Measurements from ENCODE around the gene IQCM. TPM values are rescaled to one million over a fixed set of nuclear protein-coding genes. Genes with fewer than 3 reads are reported as not detected.

Gene IQCM
- total RNA-seq, 1 experiment from 2014 or later = not detected

DNA sequence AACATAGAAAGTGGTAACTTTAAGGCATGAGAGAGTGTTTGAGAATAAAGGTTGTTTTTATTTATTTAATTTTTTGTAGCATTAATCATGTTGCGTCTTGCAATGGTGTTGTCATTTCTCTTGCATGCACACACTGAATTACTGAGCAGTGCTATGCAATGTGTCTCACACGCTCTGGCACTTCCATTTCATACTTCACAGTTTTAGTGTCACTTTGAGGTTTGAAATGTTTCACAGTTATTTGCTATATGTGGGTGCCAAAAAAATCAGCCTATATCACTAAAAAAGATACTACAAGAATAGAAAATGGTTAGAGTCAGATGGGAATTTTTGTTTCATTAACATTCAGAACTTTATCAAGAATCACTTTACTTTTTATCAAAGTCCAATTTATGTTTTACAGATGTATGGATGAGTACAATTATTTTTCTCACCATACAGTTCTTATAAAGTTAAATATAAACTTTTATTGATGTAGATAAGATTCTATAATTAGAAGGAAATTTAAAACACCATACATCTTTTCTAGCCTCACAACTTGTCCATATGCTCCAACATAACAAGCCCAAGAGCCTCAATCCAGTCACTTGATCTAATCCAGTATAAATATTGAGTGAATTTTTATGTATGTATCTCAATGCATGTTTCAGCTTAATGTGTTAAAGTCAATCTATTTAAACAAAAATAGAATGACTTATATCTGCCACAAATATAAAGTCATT is 114.0 kb downstream of the IQCM start:
- ATAC-seq (no peak), DNase-seq (ENCODE audit: low read depth, low spot score) (no peak)
- CTCF ChIA-PET = no interaction called here
- in situ Hi-C loops (cut with HindIII; ENCODE audit: low pct_unique_long_range_greater_than_20kb, low sequenced_read_pairs) (no loop called here), intact Hi-C loops (cut with micrococcal nuclease; ENCODE audit: unreplicated experiment) (no loop called here)
- Histone ChIP-seq H3K27ac (ENCODE audit: low read length) (no peak overlapping the region), H3K27me3 (ENCODE audit: control insufficient read depth, insufficient read depth, low read length) (no peaks in the 10 kb centered on the region), H3K4me1 (ENCODE audit: control insufficient read depth, insufficient read depth, low read length) (no peaks in the 10 kb centered on the region), H3K36me3 (ENCODE audit: control insufficient read depth, insufficient read depth, low read length) (no peaks in the 10 kb centered on the region), H3K4me3 (ENCODE audit: low read depth in 2 of 2, low read length in 2 of 2) (no peak overlapping the region), H3K9me3 (ENCODE audit: control insufficient read depth, insufficient read depth, low read depth, low read length) (no peaks in the 10 kb centered on the region)
- TF ChIP-seq, protein P1, sequence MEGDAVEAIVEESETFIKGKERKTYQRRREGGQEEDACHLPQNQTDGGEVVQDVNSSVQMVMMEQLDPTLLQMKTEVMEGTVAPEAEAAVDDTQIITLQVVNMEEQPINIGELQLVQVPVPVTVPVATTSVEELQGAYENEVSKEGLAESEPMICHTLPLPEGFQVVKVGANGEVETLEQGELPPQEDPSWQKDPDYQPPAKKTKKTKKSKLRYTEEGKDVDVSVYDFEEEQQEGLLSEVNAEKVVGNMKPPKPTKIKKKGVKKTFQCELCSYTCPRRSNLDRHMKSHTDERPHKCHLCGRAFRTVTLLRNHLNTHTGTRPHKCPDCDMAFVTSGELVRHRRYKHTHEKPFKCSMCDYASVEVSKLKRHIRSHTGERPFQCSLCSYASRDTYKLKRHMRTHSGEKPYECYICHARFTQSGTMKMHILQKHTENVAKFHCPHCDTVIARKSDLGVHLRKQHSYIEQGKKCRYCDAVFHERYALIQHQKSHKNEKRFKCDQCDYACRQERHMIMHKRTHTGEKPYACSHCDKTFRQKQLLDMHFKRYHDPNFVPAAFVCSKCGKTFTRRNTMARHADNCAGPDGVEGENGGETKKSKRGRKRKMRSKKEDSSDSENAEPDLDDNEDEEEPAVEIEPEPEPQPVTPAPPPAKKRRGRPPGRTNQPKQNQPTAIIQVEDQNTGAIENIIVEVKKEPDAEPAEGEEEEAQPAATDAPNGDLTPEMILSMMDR (IDR thresholded peaks at IDR 0.05) = no peak
- TF ChIP-seq POLR2AphosphoS5 (IDR thresholded peaks at IDR 0.05; ENCODE audit: low read depth, low read length) (no peak), SIN3A (IDR thresholded peaks at IDR 0.05; ENCODE audit: borderline replicate concordance, insufficient read depth, low read depth, low read length) (no peak), TCF7L2 (IDR thresholded peaks at IDR 0.05; ENCODE audit: low read depth, low read length) (no peak)
- TF ChIP-seq, protein P2, sequence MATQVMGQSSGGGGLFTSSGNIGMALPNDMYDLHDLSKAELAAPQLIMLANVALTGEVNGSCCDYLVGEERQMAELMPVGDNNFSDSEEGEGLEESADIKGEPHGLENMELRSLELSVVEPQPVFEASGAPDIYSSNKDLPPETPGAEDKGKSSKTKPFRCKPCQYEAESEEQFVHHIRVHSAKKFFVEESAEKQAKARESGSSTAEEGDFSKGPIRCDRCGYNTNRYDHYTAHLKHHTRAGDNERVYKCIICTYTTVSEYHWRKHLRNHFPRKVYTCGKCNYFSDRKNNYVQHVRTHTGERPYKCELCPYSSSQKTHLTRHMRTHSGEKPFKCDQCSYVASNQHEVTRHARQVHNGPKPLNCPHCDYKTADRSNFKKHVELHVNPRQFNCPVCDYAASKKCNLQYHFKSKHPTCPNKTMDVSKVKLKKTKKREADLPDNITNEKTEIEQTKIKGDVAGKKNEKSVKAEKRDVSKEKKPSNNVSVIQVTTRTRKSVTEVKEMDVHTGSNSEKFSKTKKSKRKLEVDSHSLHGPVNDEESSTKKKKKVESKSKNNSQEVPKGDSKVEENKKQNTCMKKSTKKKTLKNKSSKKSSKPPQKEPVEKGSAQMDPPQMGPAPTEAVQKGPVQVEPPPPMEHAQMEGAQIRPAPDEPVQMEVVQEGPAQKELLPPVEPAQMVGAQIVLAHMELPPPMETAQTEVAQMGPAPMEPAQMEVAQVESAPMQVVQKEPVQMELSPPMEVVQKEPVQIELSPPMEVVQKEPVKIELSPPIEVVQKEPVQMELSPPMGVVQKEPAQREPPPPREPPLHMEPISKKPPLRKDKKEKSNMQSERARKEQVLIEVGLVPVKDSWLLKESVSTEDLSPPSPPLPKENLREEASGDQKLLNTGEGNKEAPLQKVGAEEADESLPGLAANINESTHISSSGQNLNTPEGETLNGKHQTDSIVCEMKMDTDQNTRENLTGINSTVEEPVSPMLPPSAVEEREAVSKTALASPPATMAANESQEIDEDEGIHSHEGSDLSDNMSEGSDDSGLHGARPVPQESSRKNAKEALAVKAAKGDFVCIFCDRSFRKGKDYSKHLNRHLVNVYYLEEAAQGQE (IDR thresholded peaks at IDR 0.05; ENCODE audit: insufficient read depth in 1 of 2, low read depth in 2 of 2, low read length in 1 of 2) = no peak
- POLR2A ChIA-PET = no interaction called here
- no TSS peak for BruUV-seq (replicated peaks)

DNA sequence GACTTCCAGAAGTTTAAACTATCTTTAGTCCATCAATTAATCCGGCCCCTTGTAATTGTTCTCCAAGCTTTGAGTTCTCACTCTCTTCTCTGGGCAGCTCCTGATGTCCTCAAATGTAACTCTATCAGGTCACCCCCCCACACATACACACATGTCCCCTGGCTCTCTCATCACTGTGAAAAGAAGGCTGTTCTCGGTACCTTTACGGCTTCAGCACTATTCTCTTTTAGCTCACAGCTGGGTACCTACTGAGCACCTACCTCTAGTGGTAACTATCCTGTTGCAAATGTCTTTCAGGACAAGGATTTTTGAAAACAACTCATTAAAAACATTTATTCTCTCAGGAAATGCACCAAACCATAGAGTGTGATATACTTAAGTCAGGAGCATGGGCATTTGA is 115.4 kb downstream of the IQCM start:
- Histone ChIP-seq H3K4me1 (ENCODE audit: control insufficient read depth, insufficient read depth, low read length) (no peaks in the 10 kb centered on the region), H3K27ac (ENCODE audit: low read length) (no peak overlapping the region), H3K9me3 (ENCODE audit: control insufficient read depth, insufficient read depth, low read depth, low read length) (no peaks in the 10 kb centered on the region), H3K4me3 (ENCODE audit: low read depth in 2 of 2, low read length in 2 of 2) (no peak overlapping the region), H3K27me3 (ENCODE audit: control insufficient read depth, insufficient read depth, low read length) (no peaks in the 10 kb centered on the region), H3K36me3 (ENCODE audit: control insufficient read depth, insufficient read depth, low read length) (no peaks in the 10 kb centered on the region)
- BruUV-seq (replicated peaks) = no TSS peak
- POLR2A ChIA-PET = no interaction called here
- CTCF ChIA-PET = no interaction called here
- DNase-seq (ENCODE audit: low read depth, low spot score) = no peak
- intact Hi-C loops (cut with micrococcal nuclease; ENCODE audit: unreplicated experiment) (no loop called here), in situ Hi-C loops (cut with HindIII; ENCODE audit: low pct_unique_long_range_greater_than_20kb, low sequenced_read_pairs) (no loop called here)
- no peak for ATAC-seq
- TF ChIP-seq POLR2AphosphoS5 (IDR thresholded peaks at IDR 0.05; ENCODE audit: low read depth, low read length) (no peak), SIN3A (IDR thresholded peaks at IDR 0.05; ENCODE audit: borderline replicate concordance, insufficient read depth, low read depth, low read length) (no peak), TCF7L2 (IDR thresholded peaks at IDR 0.05; ENCODE audit: low read depth, low read length) (no peak)
- TF ChIP-seq, protein P1 (IDR thresholded peaks at IDR 0.05) = no peak
- TF ChIP-seq, protein P2 (IDR thresholded peaks at IDR 0.05; ENCODE audit: insufficient read depth in 1 of 2, low read depth in 2 of 2, low read length in 1 of 2) = no peak
